GM21723 (cell line): ENCODE data around the gene MAP7D3.
"Not testable (repeated sequence)": the region's sequence is repeated elsewhere in the genome, so short reads cannot be mapped to it uniquely, and the experiment has no call there.

Experiments used
- ATAC-seq: cut with Tn5 transposase; IDR thresholded peaks from one replicate; pipeline ENCODE4 v1.9.1; 2021; ENCODE audit warnings: mild to moderate bottlenecking, moderate library complexity; ENCODE audit not compliant: unreplicated experiment

The MAP7D3 gene

DNA sequence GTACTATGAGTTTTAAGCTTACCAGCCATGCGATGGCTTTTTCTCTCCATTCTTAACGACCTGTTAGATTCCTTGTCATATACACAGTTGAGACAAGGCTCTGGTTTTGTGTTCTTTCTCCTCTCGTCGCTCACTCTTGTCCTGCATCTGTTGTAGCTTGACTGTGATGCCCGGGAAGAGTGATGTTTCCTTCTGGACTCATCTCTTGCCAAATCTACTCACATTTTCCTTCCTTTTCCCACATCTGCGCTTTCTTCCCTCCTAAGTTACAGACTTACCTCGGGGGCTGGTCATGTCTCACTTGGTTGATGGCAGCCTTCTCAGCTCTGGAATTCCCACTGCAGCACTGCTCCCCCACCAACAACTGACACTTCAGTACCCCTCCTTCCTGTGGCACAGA, 4.8 kb upstream of the MAP7D3 start:
- no peak for ATAC-seq

DNA sequence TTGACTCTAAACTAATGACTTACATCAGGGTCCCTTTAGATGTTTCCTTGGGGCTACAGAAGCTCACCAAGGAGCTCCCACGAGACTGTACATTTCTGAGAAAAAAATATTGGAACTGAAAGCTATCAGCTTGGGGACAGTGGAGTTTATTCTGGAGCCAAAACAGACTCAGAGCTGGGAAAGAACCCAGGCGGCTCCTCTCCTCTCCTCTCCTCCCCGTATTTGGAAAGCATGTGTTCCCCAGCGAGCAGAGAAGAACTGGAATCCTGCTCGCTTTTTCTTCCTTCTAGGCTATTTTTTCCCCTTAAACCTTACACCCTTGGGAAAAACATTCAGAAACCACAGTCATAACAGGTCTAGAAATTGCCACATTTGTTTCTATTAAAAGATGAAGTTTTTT, 4.3 kb upstream of the MAP7D3 start:
- no peak for ATAC-seq

DNA sequence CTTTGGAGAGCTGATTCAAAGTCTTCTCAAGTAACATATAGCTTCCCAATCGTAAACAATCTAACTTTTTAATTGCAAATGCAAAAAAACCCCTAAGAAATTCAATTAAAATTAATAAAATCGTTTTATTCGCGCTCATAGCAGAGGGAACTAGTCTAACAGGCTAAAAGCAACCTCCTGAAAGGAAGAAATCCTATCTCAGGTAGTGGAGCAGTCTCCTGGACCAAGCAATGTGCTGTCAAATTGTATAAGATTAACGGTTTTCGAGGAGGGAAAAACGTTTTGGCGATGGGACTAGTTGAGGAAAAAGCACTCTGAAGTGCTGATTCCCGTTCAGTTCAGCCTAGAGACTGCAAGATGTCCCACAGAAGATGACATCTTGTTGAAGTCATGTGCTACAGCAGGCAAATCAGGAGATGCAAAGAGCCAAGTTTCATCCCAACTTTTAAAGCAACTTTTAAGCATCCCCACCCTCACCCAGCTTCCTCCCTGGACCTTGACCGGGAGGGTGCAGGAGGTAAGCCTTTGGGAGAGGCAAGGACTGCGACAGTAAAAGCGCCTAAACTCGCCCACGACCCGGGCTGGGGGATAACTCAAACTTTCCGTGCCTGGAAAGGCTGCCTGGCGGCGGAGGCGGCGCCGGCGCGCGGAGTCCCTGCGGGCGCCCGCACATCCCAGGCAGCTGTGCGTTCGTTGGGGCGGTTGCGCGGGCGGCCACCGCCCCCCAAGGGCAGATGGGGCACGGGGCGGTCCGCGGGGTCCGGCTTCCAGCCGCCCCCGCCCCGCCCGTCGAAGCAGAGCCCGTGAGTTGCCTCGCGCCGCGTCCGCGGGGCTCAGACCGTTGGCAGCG, 784 bp downstream of the MAP7D3 start:
- ATAC-seq: peak; percentile 41

DNA sequence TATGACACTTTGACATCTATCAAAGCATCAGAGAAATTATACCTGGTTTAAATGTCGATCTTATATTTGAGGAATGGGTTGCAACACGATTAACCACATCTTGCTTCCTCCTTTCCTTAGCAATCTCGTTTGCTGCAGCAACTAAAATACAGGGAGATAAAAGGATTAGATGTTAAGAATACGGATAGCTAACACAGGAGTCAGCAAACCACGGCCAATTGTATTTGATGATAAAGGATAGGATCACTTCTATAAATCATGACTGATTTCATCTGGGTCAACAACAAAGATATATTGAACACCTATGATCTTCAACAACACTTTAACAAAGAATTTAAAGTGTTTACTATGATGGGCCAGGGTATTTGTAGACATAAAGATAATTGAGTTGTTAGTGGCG, 5.0 kb downstream of the MAP7D3 start:
- ATAC-seq: no peak

DNA sequence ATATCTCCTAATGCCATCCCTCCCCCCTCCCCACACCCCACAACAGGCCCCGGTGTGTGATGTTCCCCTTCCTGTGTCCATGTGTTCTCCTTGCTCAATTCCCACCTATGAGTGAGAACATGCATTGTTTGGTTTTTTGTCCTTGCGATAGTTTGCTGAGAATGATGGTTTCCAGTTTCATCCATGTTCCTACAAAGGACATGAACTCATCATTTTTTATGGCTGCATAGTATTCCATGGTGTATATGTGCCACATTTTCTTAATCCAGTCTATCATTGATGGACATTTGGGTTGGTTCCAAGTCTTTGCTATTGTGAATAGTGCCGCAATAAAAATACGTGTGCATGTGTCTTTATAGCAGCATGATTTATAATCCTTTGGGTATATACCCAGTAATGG, 13.4 kb downstream of the MAP7D3 start:
- ATAC-seq: not testable (repeated sequence)

DNA sequence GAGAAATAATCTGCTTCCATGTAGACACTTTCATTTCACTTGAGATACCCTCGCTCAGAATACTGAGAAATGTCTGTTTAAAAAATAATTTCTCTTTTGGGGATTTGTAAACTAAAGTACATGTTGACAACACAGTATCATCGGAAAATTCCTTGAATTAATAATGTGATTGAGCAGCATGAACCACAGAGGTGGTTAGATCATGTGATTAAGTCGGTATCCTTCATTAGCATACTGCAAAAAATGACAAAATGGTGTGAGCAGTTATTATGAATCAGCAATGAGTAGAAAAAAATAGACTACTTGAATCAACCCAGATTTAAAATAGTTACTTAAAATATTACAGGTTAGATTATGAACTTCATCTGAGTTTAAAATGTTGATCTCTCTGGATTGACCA, 14.1 kb downstream of the MAP7D3 start:
- ATAC-seq: no peak

DNA sequence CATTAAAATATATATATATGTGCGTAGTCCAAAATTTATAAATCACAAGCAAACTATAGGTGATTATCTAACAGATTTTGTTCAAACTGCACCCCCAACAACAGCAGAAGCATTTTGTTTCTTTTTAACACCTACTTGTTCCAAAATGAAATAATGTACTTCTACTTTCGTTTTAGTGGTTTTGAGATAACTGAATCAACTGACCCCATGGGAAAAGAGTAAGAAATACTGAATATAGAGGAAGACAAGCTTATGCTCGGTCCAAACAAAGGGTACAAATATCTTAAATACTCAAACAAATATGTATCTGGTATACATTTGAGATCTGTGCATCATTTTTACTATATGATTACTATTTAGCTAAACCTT, 22.4 kb downstream of the MAP7D3 start:
- peak; percentile 55 for ATAC-seq

DNA sequence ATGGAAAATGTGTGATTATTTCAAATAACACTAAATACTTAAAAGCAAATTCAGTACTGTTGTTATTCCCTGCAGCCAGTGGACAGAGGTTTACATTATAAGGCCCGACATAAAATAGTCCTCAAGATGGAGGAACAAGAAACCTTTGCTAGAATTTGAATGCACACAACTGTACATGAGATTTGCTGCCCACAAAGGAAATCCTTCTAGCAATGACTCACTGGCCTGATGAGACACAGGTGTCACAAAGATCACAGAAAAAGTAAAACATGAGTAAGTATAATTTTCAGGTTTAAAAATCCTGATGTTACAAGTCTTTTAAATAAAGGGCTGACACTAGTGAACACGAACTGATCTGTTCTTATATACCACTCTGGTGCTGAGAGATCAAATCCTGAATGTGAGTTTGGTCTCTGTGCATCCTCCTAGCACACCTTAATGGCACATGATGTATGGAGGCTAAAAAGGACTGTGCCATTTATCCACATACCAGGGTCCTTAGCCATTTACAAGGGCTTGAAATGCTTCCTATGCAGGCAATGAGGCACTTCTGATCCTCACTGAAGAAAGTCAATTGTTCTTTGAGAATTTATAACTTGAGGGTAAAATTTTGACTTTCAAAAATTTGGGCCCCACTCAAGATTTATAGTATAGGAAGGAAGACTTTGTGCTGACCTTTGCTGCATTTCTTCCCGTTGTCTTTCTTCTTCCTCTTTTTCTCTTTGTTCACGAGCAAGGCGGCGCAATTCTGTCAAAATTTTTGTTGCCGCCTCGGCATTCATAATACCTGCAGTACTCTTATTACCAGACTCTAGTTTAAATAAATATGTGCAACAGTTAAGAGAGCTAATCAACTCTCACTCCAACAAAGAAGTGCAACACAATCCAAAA, 23.0 kb downstream of the MAP7D3 start:
- peak; percentile 58 for ATAC-seq

DNA sequence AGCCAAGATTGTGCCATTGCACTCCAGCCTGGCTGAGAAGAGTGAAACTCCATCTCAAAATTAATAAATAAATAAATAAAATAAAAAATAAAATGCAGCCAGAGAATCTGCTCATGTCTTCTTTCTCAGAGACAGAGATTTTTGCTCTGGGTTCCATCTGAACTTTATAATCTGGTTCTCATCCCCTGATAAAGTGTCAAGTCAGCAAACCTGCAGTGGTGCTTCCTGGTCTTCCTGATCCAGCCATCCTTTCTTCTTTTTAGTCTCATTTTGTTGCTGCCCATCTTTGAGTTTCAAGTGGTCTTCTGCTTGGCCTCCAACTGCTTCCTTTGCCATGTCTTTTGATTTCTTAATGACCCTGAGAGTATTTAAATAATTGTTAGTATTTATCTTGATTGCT, 24.1 kb downstream of the MAP7D3 start:
- no peak for ATAC-seq

DNA sequence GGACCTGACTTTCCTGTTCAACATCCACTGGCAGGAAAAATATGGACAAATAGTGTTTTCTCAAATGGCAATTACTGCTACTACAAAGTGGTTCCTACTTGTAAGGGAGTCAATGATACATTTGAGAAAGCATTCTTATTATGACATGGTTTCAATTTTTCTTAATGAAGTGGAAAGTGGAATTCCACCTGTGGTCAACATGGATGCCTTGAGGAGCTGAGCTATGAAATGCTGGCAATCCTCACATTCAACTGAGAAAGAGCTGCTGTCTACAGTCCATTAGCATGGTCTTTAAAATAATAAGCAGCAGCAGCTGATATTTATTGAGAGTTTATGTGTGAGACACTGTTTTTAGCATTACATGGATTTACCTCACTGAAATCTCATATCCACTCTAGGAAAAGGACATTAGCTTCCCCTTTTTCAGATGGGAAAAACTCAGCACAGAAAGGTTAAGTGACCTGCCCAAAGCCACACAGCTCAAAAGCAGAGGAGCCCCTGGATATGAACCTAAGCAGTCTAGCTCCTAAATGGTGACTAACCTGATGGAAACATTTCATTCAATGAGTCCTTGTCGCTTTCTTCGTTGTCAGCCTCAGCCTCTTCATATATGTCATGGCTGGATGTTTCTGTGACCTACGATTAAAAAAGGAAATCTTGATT, 29.2 kb downstream of the MAP7D3 start:
- ATAC-seq: no peak

DNA sequence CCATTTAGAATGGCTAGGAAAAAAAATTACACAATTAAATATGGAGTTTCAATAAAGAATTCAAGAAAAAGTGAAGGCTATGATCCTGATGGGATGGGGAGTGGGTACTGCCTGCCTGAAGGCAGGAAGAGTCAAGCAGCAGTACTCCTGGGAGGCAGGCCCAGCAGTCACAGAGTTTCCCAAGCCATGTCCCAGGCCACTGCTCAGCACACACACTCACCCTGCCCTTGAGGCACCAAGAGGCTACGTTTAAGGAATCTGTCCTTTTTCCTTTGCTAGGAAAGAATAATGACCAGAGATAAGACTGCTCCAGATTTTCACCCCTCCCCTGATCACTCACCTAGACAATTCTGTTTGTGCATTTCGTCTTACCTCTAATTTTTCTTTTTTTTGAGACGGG, 30.2 kb downstream of the MAP7D3 start:
- ATAC-seq: no peak

DNA sequence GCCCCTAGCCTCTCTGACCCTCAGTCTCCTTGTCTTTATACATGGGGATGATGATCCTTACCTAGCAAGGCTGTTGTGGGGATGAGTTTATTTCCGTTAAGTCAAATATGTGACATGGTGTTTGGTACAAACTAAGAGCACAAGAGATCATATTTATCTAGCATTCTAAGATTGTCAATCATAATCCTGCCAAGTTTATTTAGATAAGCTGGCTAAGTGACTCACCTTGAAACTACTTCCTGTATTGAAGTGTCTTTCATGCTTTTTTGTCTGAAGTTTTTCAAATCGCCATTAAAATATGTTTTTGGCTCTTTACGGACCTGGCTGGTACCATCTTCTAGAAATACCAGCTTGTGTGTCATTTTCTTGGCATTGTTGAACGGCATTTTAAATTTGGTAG, 30.7 kb downstream of the MAP7D3 start:
- no peak for ATAC-seq

DNA sequence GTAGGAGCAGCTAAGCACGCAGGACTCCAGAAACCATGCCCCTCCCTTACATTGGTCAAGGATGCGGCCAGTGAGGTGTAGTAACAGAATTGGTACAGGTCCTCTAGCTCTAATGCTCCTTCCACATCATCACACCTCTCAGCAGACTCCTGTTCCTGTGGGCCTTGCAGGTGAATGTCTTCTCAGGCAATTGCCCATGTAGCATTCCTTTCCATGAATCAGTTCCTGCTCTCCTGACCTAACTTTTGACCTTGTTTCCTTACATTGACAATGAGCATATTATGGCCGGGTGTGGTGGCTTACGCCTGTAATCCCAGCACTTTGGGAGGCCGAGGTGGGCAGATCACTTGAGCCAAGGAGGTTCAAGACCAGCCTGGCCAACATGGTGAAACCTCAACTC, 31.3 kb downstream of the MAP7D3 start:
- ATAC-seq: no peak

DNA sequence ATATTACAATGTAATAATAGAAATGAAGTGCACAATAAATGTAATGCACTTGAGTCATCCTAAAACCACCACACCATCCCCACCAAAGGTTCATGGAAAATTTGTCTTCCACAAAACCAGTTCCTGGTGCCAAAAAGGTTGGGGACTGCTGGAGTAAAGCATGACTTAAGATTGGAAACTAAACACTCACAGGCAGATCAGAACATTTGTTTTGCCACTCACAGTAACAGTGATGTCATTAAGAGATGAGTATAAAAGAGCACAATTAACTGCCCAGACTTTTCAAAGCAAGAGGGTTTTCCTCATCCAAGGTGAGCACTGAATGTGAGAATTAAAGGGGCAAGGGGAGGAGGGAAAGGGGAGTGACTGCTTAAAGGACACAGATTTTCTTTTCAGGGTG, 35.6 kb downstream of the MAP7D3 start:
- ATAC-seq: no peak

DNA sequence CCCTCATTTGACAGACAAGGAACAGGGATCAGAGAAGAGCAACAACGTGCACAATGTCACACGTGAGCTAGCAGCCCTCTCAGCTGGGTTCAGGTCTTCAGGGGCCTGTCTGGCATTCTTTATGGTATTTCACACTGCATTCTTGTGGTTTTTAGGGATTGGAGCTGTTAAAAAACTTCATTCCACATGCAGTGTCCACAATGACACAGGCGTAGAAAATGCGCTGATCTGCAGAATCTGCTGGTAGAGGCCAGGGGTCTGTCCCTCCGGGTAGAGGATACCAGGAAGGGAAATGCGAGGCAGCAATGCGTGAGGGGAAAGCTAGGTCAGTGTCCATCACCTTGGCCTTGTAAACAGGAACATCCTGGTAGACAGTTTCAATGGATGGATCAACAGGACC, 36.6 kb downstream of the MAP7D3 start:
- ATAC-seq: no peak

DNA sequence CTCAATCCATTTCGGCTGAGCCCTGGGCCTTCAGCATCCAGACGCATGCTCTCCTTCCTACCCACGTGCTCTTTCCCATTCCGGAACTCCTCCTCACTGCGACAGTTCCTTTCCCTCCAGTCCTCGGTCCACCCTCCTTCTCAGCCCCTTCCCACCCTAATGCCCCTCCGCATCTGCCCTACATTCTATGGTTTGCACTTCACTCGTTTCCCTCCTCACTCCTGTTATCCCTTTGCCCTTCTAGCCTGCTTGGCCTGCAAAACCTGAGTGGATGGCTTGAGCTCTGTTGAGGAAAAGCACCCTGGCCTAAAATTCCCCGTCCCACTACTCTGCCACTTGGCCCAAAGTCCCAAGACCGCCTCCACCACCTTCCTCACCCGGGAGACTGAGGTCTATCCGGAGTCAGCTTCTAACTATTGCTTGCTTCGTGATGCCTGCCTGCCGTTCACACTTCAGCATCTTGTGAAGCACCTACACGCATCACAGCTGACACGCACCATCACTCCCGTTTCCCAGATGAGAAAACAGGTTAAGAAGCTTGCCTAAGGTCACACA, 38.6 kb downstream of the MAP7D3 start:
- ATAC-seq: no peak

DNA sequence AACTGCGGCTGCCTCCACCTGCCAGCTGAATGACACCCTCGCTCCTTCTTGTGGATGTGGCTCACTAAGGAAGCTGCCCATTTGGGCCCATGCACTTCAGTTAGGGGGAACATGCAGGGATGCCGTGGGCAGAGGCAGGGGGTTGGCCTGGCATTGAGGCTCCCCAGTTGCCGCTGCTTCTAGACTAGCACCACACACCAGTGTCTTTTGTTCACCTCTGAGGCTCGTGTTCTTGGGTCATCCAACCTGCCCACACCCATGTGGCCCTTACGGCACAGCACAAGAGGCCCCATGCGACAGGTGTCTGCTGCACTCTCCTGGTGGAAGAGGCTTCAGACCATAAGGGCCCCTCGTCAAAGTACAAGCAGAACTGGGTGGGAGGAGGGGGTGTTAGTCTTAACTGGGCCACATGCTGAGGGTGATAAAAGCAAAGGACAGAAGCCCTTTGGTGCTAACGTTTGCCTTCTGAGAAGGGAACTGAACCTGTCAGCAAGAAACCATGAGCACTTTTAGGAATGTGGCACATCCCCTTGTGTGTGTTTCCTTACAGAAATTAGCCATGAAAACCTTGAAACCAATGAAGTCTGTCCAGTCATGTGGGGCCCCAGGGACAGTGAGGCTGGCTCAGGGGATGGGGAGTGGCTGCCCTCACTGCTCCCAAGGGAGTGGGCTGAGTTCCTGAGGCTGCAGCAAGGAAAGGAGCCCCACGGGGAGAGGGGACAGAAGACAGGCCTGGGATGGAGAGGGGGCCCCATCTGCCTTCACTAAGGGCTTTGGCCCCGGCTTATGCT, 39.2 kb downstream of the MAP7D3 start:
- no peak for ATAC-seq

DNA sequence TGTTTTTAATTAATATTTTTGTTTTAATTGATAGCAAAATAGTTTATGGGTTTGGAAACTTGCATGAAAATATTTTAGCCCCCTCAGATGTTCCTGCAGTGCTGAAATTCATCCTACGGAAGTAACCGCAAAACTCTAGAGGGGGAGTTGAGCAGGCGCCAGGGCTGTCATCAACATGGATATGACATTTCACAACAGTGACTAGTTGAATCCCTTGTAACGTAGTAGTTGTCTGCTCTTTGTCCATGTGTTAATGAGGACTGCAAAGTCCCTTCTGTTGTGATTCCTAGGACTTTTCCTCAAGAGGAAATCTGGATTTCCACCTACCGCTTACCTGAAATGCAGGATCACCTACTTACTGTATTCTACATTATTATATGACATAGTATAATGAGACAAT, 40.4 kb downstream of the MAP7D3 start:
- no peak for ATAC-seq

DNA sequence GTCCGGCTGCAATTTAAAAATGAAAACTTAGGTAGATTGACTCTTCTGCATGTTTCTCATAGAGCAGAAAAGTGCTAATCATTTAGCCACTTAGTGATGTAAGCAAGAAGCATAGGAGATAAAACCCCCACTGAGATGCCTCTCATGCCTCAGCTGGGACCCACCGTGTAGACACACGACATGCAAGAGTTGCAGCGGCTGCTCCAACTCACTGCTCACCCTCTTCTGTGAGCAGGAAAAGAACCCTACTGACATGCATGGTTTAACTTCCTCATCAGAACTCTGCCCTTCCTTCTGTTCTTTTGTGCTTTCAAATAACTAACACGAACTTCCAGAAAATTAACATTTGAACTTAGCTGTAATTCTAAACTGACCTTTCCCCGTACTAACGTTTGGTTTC, 41.0 kb downstream of the MAP7D3 start:
- no peak for ATAC-seq

DNA sequence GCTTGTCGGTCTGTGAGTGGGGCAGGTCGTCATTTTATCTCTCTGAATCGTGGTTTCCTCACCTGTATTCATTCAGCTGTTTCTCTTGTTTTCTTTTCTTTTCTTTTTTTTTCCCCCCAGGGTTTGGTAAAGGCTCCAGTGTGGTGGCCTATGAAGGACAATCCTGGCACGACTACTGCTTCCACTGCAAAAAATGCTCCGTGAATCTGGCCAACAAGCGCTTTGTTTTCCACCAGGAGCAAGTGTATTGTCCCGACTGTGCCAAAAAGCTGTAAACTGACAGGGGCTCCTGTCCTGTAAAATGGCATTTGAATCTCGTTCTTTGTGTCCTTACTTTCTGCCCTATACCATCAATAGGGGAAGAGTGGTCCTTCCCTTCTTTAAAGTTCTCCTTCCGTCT, 41.4 kb downstream of the MAP7D3 start:
- no peak for ATAC-seq
